ENCODE data around the gene CAMTA1.

CAMTA1 gene

GRCh38 chr1:7303554-7304317, 518.5 kb downstream of the CAMTA1 start:
- CTCF ChIA-PET = interaction anchor here (0.7 kb wide), 1 partner anchor 10 kb away, joined by 3 read pairs; no protein-coding TSS in a partner anchor
- POLR2A ChIA-PET = no interaction called here
- DNase-seq (ENCODE audit: extremely low spot score) = no peak
- TF ChIP-seq FOXM1 (IDR thresholded peaks at IDR 0.05; ENCODE audit: borderline replicate concordance) = no peak
- no peak for TF ChIP-seq LEF1 (IDR thresholded peaks at IDR 0.05; ENCODE audit: borderline replicate concordance)
- no peak for TF ChIP-seq TARDBP (IDR thresholded peaks at IDR 0.05)
- TF ChIP-seq NFRKB (IDR thresholded peaks at IDR 0.05) = no peak
- no peak for TF ChIP-seq SUZ12 (IDR thresholded peaks at IDR 0.05)
- no peak for TF ChIP-seq SP1 (IDR thresholded peaks at IDR 0.05)
- TF ChIP-seq BHLHE40 (IDR thresholded peaks at IDR 0.05; ENCODE audit: borderline replicate concordance) = no peak
- TF ChIP-seq ELF4 (IDR thresholded peaks at IDR 0.05) = no peak
- no peak for TF ChIP-seq L3MBTL2 (conservative IDR thresholded peaks at IDR 0.05)
- no peak for TF ChIP-seq FOXA1 (IDR thresholded peaks at IDR 0.05)
- no peak for TF ChIP-seq CTBP1 (IDR thresholded peaks at IDR 0.05; ENCODE audit: borderline replicate concordance)
- TF ChIP-seq HDGF (IDR thresholded peaks at IDR 0.05; ENCODE audit: borderline replicate concordance) = no peak
- no peak for TF ChIP-seq ZNF384 (IDR thresholded peaks at IDR 0.05)
- TF ChIP-seq PKNOX1 (IDR thresholded peaks at IDR 0.05) = no peak
- TF ChIP-seq ARNT (IDR thresholded peaks at IDR 0.05) = no peak
- no peak for TF ChIP-seq FOXK2 (IDR thresholded peaks at IDR 0.05)

- ChIA-PET CTCF (interaction anchor here (0.7 kb wide), 1 partner anchor 10 kb away, joined by 3 read pairs; no protein-coding TSS in a partner anchor), POLR2A (no interaction called here)
- no peak for DNase-seq (ENCODE audit: extremely low spot score)
- no peak for TF ChIP-seq L3MBTL2 (conservative IDR thresholded peaks at IDR 0.05)
Observed at GRCh38 chr1:7313081-7313546, 527.9 kb downstream of the CAMTA1 start.

GRCh38 chr1:7313826-7314225, 528.6 kb downstream of the CAMTA1 start:
- CTCF ChIA-PET = interaction anchor here (0.7 kb wide), 1 partner anchor 10 kb away, joined by 3 read pairs; no protein-coding TSS in a partner anchor
- POLR2A ChIA-PET = no interaction called here
- TF ChIP-seq TARDBP (IDR thresholded peaks at IDR 0.05) = no peak
- TF ChIP-seq SP1 (IDR thresholded peaks at IDR 0.05) = no peak
- TF ChIP-seq ELF4 (IDR thresholded peaks at IDR 0.05) = no peak
- no peak for DNase-seq (ENCODE audit: extremely low spot score)

- ChIA-PET CTCF (no interaction called here), POLR2A (no interaction called here)
- DNase-seq (ENCODE audit: extremely low spot score) = no peak
- TF ChIP-seq TARDBP (IDR thresholded peaks at IDR 0.05) (no peak), ELF4 (IDR thresholded peaks at IDR 0.05) (no peak), FOXM1 (IDR thresholded peaks at IDR 0.05; ENCODE audit: borderline replicate concordance) (no peak), PKNOX1 (IDR thresholded peaks at IDR 0.05) (no peak), SUZ12 (IDR thresholded peaks at IDR 0.05) (no peak), HDGF (IDR thresholded peaks at IDR 0.05; ENCODE audit: borderline replicate concordance) (no peak), NFRKB (IDR thresholded peaks at IDR 0.05) (no peak), FOXK2 (IDR thresholded peaks at IDR 0.05) (no peak)
Observed at GRCh38 chr1:7315316-7315715, 530.1 kb downstream of the CAMTA1 start.

- ChIA-PET POLR2A (no interaction called here), CTCF (no interaction called here)
- DNase-seq (ENCODE audit: extremely low spot score) = no peak
- TF ChIP-seq BHLHE40 (IDR thresholded peaks at IDR 0.05; ENCODE audit: borderline replicate concordance) = no peak
- no peak for TF ChIP-seq ARNT (IDR thresholded peaks at IDR 0.05)
- TF ChIP-seq LEF1 (IDR thresholded peaks at IDR 0.05; ENCODE audit: borderline replicate concordance) = no peak
- TF ChIP-seq L3MBTL2 (conservative IDR thresholded peaks at IDR 0.05) = no peak
- TF ChIP-seq FOXA1 (IDR thresholded peaks at IDR 0.05) = no peak
- TF ChIP-seq FOXK2 (IDR thresholded peaks at IDR 0.05) = no peak
- TF ChIP-seq SUZ12 (IDR thresholded peaks at IDR 0.05) = no peak
- no peak for TF ChIP-seq SP1 (IDR thresholded peaks at IDR 0.05)
- no peak for TF ChIP-seq HDGF (IDR thresholded peaks at IDR 0.05; ENCODE audit: borderline replicate concordance)
- no peak for TF ChIP-seq FOXM1 (IDR thresholded peaks at IDR 0.05; ENCODE audit: borderline replicate concordance)
- no peak for TF ChIP-seq ZNF384 (IDR thresholded peaks at IDR 0.05)
Observed at GRCh38 chr1:7315946-7316345, 530.7 kb downstream of the CAMTA1 start.

GRCh38 chr1:7317888-7318287, 532.6 kb downstream of the CAMTA1 start:
- CTCF ChIA-PET = no interaction called here
- POLR2A ChIA-PET = interaction anchor here (0.6 kb wide), 1 partner anchor 26 kb away, joined by 3 read pairs; no protein-coding TSS in a partner anchor
- TF ChIP-seq ELF4 (IDR thresholded peaks at IDR 0.05) (no peak), BHLHE40 (IDR thresholded peaks at IDR 0.05; ENCODE audit: borderline replicate concordance) (no peak)

GRCh38 chr1:7319196-7319595, 533.9 kb downstream of the CAMTA1 start:
- TF ChIP-seq CTBP1 (IDR thresholded peaks at IDR 0.05; ENCODE audit: borderline replicate concordance) (no peak), L3MBTL2 (conservative IDR thresholded peaks at IDR 0.05) (no peak), ARNT (IDR thresholded peaks at IDR 0.05) (no peak), LEF1 (IDR thresholded peaks at IDR 0.05; ENCODE audit: borderline replicate concordance) (no peak), FOXM1 (IDR thresholded peaks at IDR 0.05; ENCODE audit: borderline replicate concordance) (no peak), SUZ12 (IDR thresholded peaks at IDR 0.05) (no peak), PKNOX1 (IDR thresholded peaks at IDR 0.05) (no peak)
- ChIA-PET CTCF (no interaction called here), POLR2A (no interaction called here)
- no peak for DNase-seq (ENCODE audit: extremely low spot score)

More at GRCh38 chr1:7317888-7318287, 532.6 kb downstream of the CAMTA1 start:
- no peak for DNase-seq (ENCODE audit: extremely low spot score)
